ENCODE data around the gene TMEM270.

- TF ChIP-seq, protein P1, sequence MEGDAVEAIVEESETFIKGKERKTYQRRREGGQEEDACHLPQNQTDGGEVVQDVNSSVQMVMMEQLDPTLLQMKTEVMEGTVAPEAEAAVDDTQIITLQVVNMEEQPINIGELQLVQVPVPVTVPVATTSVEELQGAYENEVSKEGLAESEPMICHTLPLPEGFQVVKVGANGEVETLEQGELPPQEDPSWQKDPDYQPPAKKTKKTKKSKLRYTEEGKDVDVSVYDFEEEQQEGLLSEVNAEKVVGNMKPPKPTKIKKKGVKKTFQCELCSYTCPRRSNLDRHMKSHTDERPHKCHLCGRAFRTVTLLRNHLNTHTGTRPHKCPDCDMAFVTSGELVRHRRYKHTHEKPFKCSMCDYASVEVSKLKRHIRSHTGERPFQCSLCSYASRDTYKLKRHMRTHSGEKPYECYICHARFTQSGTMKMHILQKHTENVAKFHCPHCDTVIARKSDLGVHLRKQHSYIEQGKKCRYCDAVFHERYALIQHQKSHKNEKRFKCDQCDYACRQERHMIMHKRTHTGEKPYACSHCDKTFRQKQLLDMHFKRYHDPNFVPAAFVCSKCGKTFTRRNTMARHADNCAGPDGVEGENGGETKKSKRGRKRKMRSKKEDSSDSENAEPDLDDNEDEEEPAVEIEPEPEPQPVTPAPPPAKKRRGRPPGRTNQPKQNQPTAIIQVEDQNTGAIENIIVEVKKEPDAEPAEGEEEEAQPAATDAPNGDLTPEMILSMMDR (IDR thresholded peaks at IDR 0.05): no peak
- TF ChIP-seq POLR2A (IDR thresholded peaks at IDR 0.05): no peak
- TF ChIP-seq POLR2AphosphoS5 (IDR thresholded peaks at IDR 0.05): no peak
- no peak for TF ChIP-seq EP300 (IDR thresholded peaks at IDR 0.05)
Observed at GRCh38 chr7:73895626-73896025, 34.7 kb downstream of the TMEM270 start.

Measured in gastroesophageal sphincter (tissue), 3 donors.